CD8-positive, alpha-beta memory T cell (primary cell): Measurements from ENCODE around the gene NT5DC1. TPM values are rescaled to one million over a fixed set of nuclear protein-coding genes. Genes with fewer than 3 reads are reported as not detected.

Source experiments
- CTCF ChIA-PET: fragments of 350-600 bp; sonication (Branson Sonifier 250); formaldehyde crosslinking; loops from one replicate; lab custom pipeline; 2021; ENCODE audit warnings: antibody characterized with exemption; lab: Charles Lee
- POLR2A ChIA-PET: fragments of 350-600 bp; sonication (Branson Sonifier 250); formaldehyde crosslinking; loops from one replicate; lab custom pipeline; 2021; ENCODE audit warnings: antibody characterized with exemption; lab: Charles Lee
- DNase-seq, 5 donors: peaks; one replicate each; pipeline versions ENCODE4 v3.0.0 to v3.0.0-alpha.2; 2020 to 2022; ENCODE audit warnings: mixed read lengths in 1 of 5
- H3K27ac ChIP-seq: one replicate; pipeline ENCODE4 v1.7.0; 2013; ENCODE audit warnings: low read depth, mild to moderate bottlenecking, low read length, moderate library complexity
- H3K27me3 ChIP-seq: 2 replicates; pipeline ENCODE4 v1.7.0; 2013; ENCODE audit warnings: low read length, mild to moderate bottlenecking; ENCODE audit not compliant: insufficient read depth, poor library complexity, severe bottlenecking
- H3K36me3 ChIP-seq: 2 replicates; pipeline ENCODE4 v1.7.0; 2013; ENCODE audit warnings: mild to moderate bottlenecking, low read length, moderate library complexity; ENCODE audit not compliant: insufficient read depth
- H3K4me1 ChIP-seq: 2 replicates; pipeline ENCODE4 v1.7.0; 2013; ENCODE audit warnings: mild to moderate bottlenecking, low read length, moderate library complexity; ENCODE audit not compliant: insufficient read depth
- H3K4me3 ChIP-seq: 2 replicates; pipeline ENCODE4 v1.7.0; 2013; ENCODE audit warnings: mild to moderate bottlenecking, low read length
- H3K9me3 ChIP-seq: 2 replicates; pipeline ENCODE4 v1.7.0; 2013; ENCODE audit warnings: mild to moderate bottlenecking, low read length
- H3K27ac Mint-ChIP-seq, 8 donors: one replicate each; pipeline ENCODE4 v1.8.0; 2020 to 2021; ENCODE audit warnings: mixed read lengths in 8 of 8, mild to moderate bottlenecking in 6 of 8, inconsistent platforms in 3 of 8, moderate library complexity in 3 of 8
- H3K27me3 Mint-ChIP-seq, 2 donors: one replicate each; pipeline ENCODE4 v1.8.0; 2020 to 2021; ENCODE audit warnings: mixed read lengths in 2 of 2, mild to moderate bottlenecking in 1 of 2, moderate library complexity in 1 of 2
- H3K36me3 Mint-ChIP-seq, 3 donors: one replicate each; pipeline ENCODE4 v1.8.0; 2020 to 2021; ENCODE audit warnings: mixed read lengths in 3 of 3, inconsistent platforms in 1 of 3, mild to moderate bottlenecking in 1 of 3
- H3K4me1 Mint-ChIP-seq, 3 donors: one replicate each; pipeline ENCODE4 v1.8.0; 2020 to 2021; ENCODE audit warnings: mixed read lengths in 3 of 3, inconsistent platforms in 1 of 3, mild to moderate bottlenecking in 1 of 3
- H3K4me3 Mint-ChIP-seq, 7 donors: one replicate each; pipeline ENCODE4 v1.8.0; 2020 to 2021; ENCODE audit warnings: mixed read lengths in 7 of 7, mild to moderate bottlenecking in 6 of 7, moderate library complexity in 4 of 7, inconsistent platforms in 2 of 7
- H3K9me3 Mint-ChIP-seq, 5 donors: one replicate each; pipeline ENCODE4 v1.8.0; 2020 to 2022; ENCODE audit warnings: mixed read lengths in 5 of 5, mild to moderate bottlenecking in 3 of 5, moderate library complexity in 2 of 5, inconsistent platforms in 1 of 5
- polyA plus RNA-seq: library from polyadenylated mRNA; unstranded; fragments of 300-500 nt; fragmentation: Illumina TruSeq; gene quantifications from one replicate; pipeline ENCODE4 v1.2.3, GENCODE V29; 2021
- total RNA-seq, 2 experiments: library from RNA; stranded (reverse); gene quantifications; one replicate each; pipeline ENCODE4 v1.2.3, GENCODE V29; 2021

The NT5DC1 gene
- total and polyA plus RNA-seq, 3 experiments from 2014 or later: 46.3 to 57.1 (median 47.6) TPM

- H3K9me3 ChIP-seq: no peaks in the 10 kb centered on the region
- Mint-ChIP-seq H3K27ac (no peak overlapping the region), H3K4me1 (peaks cover 0 to 11% (median 0%) of the 10 kb centered on the region in 3 donors), H3K4me3 (no peak overlapping the region), H3K36me3 (peaks cover 0 to 12% (median 5%) of the 10 kb centered on the region in 3 donors), H3K27me3 (no peaks in the 10 kb centered on the region), H3K9me3 (no peaks in the 10 kb centered on the region)
- H3K36me3 ChIP-seq: no peaks in the 10 kb centered on the region
- no peaks in the 10 kb centered on the region for H3K4me1 ChIP-seq
- ChIA-PET CTCF (no interaction called here), POLR2A (no interaction called here)
- H3K4me3 ChIP-seq: no peak overlapping the region
- no peak overlapping the region for H3K27ac ChIP-seq
- H3K27me3 ChIP-seq: no peaks in the 10 kb centered on the region
- no peak for DNase-seq
These were observed 104.6 kb downstream of the NT5DC1 start for GRCh38 chr6:116205281-116205680.

- no peak overlapping the region for H3K27ac ChIP-seq
- H3K27me3 Mint-ChIP-seq: no peaks in the 10 kb centered on the region
- peaks cover 0 to 11% (median 0%) of the 10 kb centered on the region in 3 donors for H3K4me1 Mint-ChIP-seq
- ChIA-PET CTCF (no interaction called here), POLR2A (no interaction called here)
- H3K36me3 ChIP-seq: no peaks in the 10 kb centered on the region
- no peaks in the 10 kb centered on the region for H3K9me3 ChIP-seq
- H3K4me3 ChIP-seq: no peak overlapping the region
- no peak for DNase-seq
- no peak overlapping the region for H3K27ac Mint-ChIP-seq
- H3K4me3 Mint-ChIP-seq: no peak overlapping the region
- no peaks in the 10 kb centered on the region for H3K27me3 ChIP-seq
- no peaks in the 10 kb centered on the region for H3K9me3 Mint-ChIP-seq
- peaks cover 0 to 9% (median 0%) of the 10 kb centered on the region in 3 donors for H3K36me3 Mint-ChIP-seq
- no peaks in the 10 kb centered on the region for H3K4me1 ChIP-seq
These were observed 105.7 kb downstream of the NT5DC1 start for GRCh38 chr6:116206231-116206903.

- no peaks in the 10 kb centered on the region for H3K27me3 ChIP-seq
- H3K4me3 ChIP-seq: no peak overlapping the region
- H3K4me1 Mint-ChIP-seq: peaks cover 0 to 11% (median 0%) of the 10 kb centered on the region in 3 donors
- H3K27me3 Mint-ChIP-seq: no peaks in the 10 kb centered on the region
- no peak overlapping the region for H3K27ac ChIP-seq
- H3K27ac Mint-ChIP-seq: no peak overlapping the region
- CTCF ChIA-PET: interaction anchor here (2.8 kb wide), 1 partner anchor 10 kb away, joined by 8 read pairs; no protein-coding TSS in a partner anchor
- no peaks in the 10 kb centered on the region for H3K9me3 Mint-ChIP-seq
- no peaks in the 10 kb centered on the region for H3K4me1 ChIP-seq
- no peaks in the 10 kb centered on the region for H3K36me3 ChIP-seq
- H3K9me3 ChIP-seq: no peaks in the 10 kb centered on the region
- POLR2A ChIA-PET: no interaction called here
- no peak overlapping the region for H3K4me3 Mint-ChIP-seq
- peaks cover 0 to 8% (median 0%) of the 10 kb centered on the region in 3 donors for H3K36me3 Mint-ChIP-seq
- no peak for DNase-seq
These were observed 107.6 kb downstream of the NT5DC1 start for GRCh38 chr6:116208056-116208785.

GRCh38 chr6:116210316-116210715 is 109.7 kb downstream of the NT5DC1 start:
- no peaks in the 10 kb centered on the region for H3K27me3 ChIP-seq
- Mint-ChIP-seq H3K27ac (no peak overlapping the region), H3K27me3 (no peaks in the 10 kb centered on the region), H3K36me3 (peaks cover 0 to 4% (median 0%) of the 10 kb centered on the region in 3 donors), H3K4me1 (peaks cover 0 to 7% (median 0%) of the 10 kb centered on the region in 3 donors), H3K4me3 (no peak overlapping the region), H3K9me3 (no peaks in the 10 kb centered on the region)
- H3K27ac ChIP-seq: no peak overlapping the region
- no peaks in the 10 kb centered on the region for H3K9me3 ChIP-seq
- POLR2A ChIA-PET: no interaction called here
- H3K4me1 ChIP-seq: no peaks in the 10 kb centered on the region
- no peaks in the 10 kb centered on the region for H3K36me3 ChIP-seq
- CTCF ChIA-PET: interaction anchor here (2.8 kb wide), 1 partner anchor 8 kb away, joined by 8 read pairs; no protein-coding TSS in a partner anchor
- H3K4me3 ChIP-seq: no peak overlapping the region
- DNase-seq: no peak

GRCh38 chr6:116210750-116211425 is 110.2 kb downstream of the NT5DC1 start:
- Histone ChIP-seq H3K36me3 (no peaks in the 10 kb centered on the region), H3K4me3 (no peak overlapping the region), H3K4me1 (no peaks in the 10 kb centered on the region), H3K27me3 (no peaks in the 10 kb centered on the region), H3K27ac (no peak overlapping the region), H3K9me3 (no peaks in the 10 kb centered on the region)
- no peak for DNase-seq
- Mint-ChIP-seq H3K27me3 (no peaks in the 10 kb centered on the region), H3K27ac (peak overlapping the region in 1 of 8 donors; percentile 66), H3K4me1 (peaks cover 0 to 7% (median 0%) of the 10 kb centered on the region in 3 donors), H3K4me3 (no peak overlapping the region), H3K36me3 (peaks cover 0 to 4% (median 0%) of the 10 kb centered on the region in 3 donors), H3K9me3 (no peaks in the 10 kb centered on the region)
- CTCF ChIA-PET: no interaction called here
- POLR2A ChIA-PET: interaction anchor here (0.5 kb wide), 1 partner anchor 67 kb away, joined by 6 read pairs; no protein-coding TSS in a partner anchor

GRCh38 chr6:116214681-116215080 is 114.0 kb downstream of the NT5DC1 start:
- Histone ChIP-seq H3K27ac (no peak overlapping the region), H3K27me3 (no peaks in the 10 kb centered on the region), H3K36me3 (no peaks in the 10 kb centered on the region), H3K4me3 (no peak overlapping the region), H3K9me3 (no peaks in the 10 kb centered on the region), H3K4me1 (no peaks in the 10 kb centered on the region)
- H3K36me3 Mint-ChIP-seq: no peaks in the 10 kb centered on the region
- no peak overlapping the region for H3K4me3 Mint-ChIP-seq
- peaks cover 0 to 4% (median 0%) of the 10 kb centered on the region in 3 donors for H3K4me1 Mint-ChIP-seq
- H3K27ac Mint-ChIP-seq: no peak overlapping the region
- no peaks in the 10 kb centered on the region for H3K9me3 Mint-ChIP-seq
- DNase-seq: no peak
- H3K27me3 Mint-ChIP-seq: no peaks in the 10 kb centered on the region
- CTCF ChIA-PET: no interaction called here
- POLR2A ChIA-PET: no interaction called here

- H3K4me3 Mint-ChIP-seq: no peak overlapping the region
- Histone ChIP-seq H3K36me3 (no peaks in the 10 kb centered on the region), H3K4me3 (no peak overlapping the region), H3K4me1 (no peaks in the 10 kb centered on the region), H3K27ac (no peak overlapping the region), H3K9me3 (no peaks in the 10 kb centered on the region), H3K27me3 (no peaks in the 10 kb centered on the region)
- H3K4me1 Mint-ChIP-seq: peaks cover 0 to 4% (median 0%) of the 10 kb centered on the region in 3 donors
- no peaks in the 10 kb centered on the region for H3K27me3 Mint-ChIP-seq
- CTCF ChIA-PET: no interaction called here
- no peaks in the 10 kb centered on the region for H3K9me3 Mint-ChIP-seq
- POLR2A ChIA-PET: no interaction called here
- no peak overlapping the region for H3K27ac Mint-ChIP-seq
- no peak for DNase-seq
- no peaks in the 10 kb centered on the region for H3K36me3 Mint-ChIP-seq
These were observed 114.8 kb downstream of the NT5DC1 start for GRCh38 chr6:116215414-116215813.
